HG03103 (cell line): Measurements from ENCODE around the gene DENND2A.
"Not testable (repeated sequence)": the region's sequence is repeated elsewhere in the genome, so short reads cannot be mapped to it uniquely, and the experiment has no call there.

Source experiments
- ATAC-seq: cut with Tn5 transposase; IDR thresholded peaks from one replicate; pipeline ENCODE4 v1.9.1; 2021; ENCODE audit warnings: low read depth; ENCODE audit not compliant: unreplicated experiment

The DENND2A gene

GRCh38 chr7:140640727-140641523 lies at the start of gene DENND2A:
DENND2A (minus strand) TSS chr7:140640813; CDS start chr7:140602397, 38,416 bp downstream.
- ATAC-seq: no peak

- ATAC-seq: no peak
These were observed 48.9 kb upstream of the DENND2A start for GRCh38 chr7:140689199-140690152.

- no peak for ATAC-seq
These were observed 47.7 kb upstream of the DENND2A start for GRCh38 chr7:140688341-140688740.

GRCh38 chr7:140686921-140687320 lies 46.3 kb upstream of the DENND2A start:
- no peak for ATAC-seq

GRCh38 chr7:140685407-140686087 lies 44.9 kb upstream of the DENND2A start:
- no peak for ATAC-seq

- no peak for ATAC-seq
These were observed 43.7 kb upstream of the DENND2A start for GRCh38 chr7:140684066-140684950.

GRCh38 chr7:140683657-140684056 lies 43.0 kb upstream of the DENND2A start:
- no peak for ATAC-seq

GRCh38 chr7:140681766-140682165 lies 41.2 kb upstream of the DENND2A start:
- no peak for ATAC-seq

- no peak for ATAC-seq
These were observed 40.3 kb upstream of the DENND2A start for GRCh38 chr7:140680886-140681285.

- no peak for ATAC-seq
These were observed 38.6 kb upstream of the DENND2A start for GRCh38 chr7:140679186-140679585.

GRCh38 chr7:140678816-140679130 lies 38.2 kb upstream of the DENND2A start:
- ATAC-seq: no peak

- no peak for ATAC-seq
These were observed 37.6 kb upstream of the DENND2A start for GRCh38 chr7:140678081-140678815.

- no peak for ATAC-seq
These were observed 36.9 kb upstream of the DENND2A start for GRCh38 chr7:140677496-140677895.

- ATAC-seq: not testable (repeated sequence)
These were observed 36.3 kb upstream of the DENND2A start for GRCh38 chr7:140676956-140677355.

GRCh38 chr7:140676306-140676705 lies 35.7 kb upstream of the DENND2A start:
- peak; percentile 42 for ATAC-seq

GRCh38 chr7:140675726-140676125 lies 35.1 kb upstream of the DENND2A start:
- no peak for ATAC-seq

- no peak for ATAC-seq
These were observed 34.5 kb upstream of the DENND2A start for GRCh38 chr7:140674899-140675701.

GRCh38 chr7:140674356-140674800 lies 33.8 kb upstream of the DENND2A start:
- ATAC-seq: no peak
